Ishikawa (cell line): ENCODE results near the gene ASXL3.

ENCODE experiments used
- CEBPB ChIP-seq: IDR thresholded peaks from 2 replicates; pipeline ENCODE4 v1.6.1; 2012
- CREB1 ChIP-seq: IDR thresholded peaks from 2 replicates; pipeline ENCODE4 v1.6.1; 2012; ENCODE audit warnings: low read depth
- EGR1 ChIP-seq: IDR thresholded peaks from 2 replicates; pipeline ENCODE4 v1.6.1; 2012
- EP300 ChIP-seq: IDR thresholded peaks from 2 replicates; pipeline ENCODE4 v1.6.1; 2012; ENCODE audit warnings: borderline replicate concordance
- FOXM1 ChIP-seq: IDR thresholded peaks from 2 replicates; pipeline ENCODE4 v1.6.1; 2012; ENCODE audit warnings: low read depth, borderline replicate concordance
- MAX ChIP-seq: IDR thresholded peaks from 2 replicates; pipeline ENCODE4 v1.6.1; 2012
- NFIC ChIP-seq: IDR thresholded peaks from 2 replicates; pipeline ENCODE4 v1.6.1; 2012
- RAD21 ChIP-seq: IDR thresholded peaks from 2 replicates; pipeline ENCODE4 v1.6.1; 2012; ENCODE audit warnings: low read depth
- REST ChIP-seq: IDR thresholded peaks from 2 replicates; pipeline ENCODE4 v1.6.1; 2012; ENCODE audit warnings: low read depth, mild to moderate bottlenecking
- TAF1 ChIP-seq: IDR thresholded peaks from 2 replicates; pipeline ENCODE4 v1.6.1; 2012; ENCODE audit warnings: low read depth, mild to moderate bottlenecking
- TCF12 ChIP-seq: IDR thresholded peaks from 2 replicates; pipeline ENCODE4 v1.6.1; 2012; ENCODE audit warnings: low read depth
- TEAD4 ChIP-seq: IDR thresholded peaks from 2 replicates; pipeline ENCODE4 v1.6.1; 2012
- YY1 ChIP-seq: IDR thresholded peaks from 2 replicates; pipeline ENCODE4 v1.6.1; 2012; ENCODE audit warnings: low read depth
- ZBTB7A ChIP-seq: IDR thresholded peaks from 2 replicates; pipeline ENCODE4 v1.6.1; 2012; ENCODE audit warnings: low read depth
- TF ChIP-seq, protein P1 (sequence below): IDR thresholded peaks from 2 replicates; pipeline ENCODE4 v1.6.1; 2012

The ASXL3 gene

DNA sequence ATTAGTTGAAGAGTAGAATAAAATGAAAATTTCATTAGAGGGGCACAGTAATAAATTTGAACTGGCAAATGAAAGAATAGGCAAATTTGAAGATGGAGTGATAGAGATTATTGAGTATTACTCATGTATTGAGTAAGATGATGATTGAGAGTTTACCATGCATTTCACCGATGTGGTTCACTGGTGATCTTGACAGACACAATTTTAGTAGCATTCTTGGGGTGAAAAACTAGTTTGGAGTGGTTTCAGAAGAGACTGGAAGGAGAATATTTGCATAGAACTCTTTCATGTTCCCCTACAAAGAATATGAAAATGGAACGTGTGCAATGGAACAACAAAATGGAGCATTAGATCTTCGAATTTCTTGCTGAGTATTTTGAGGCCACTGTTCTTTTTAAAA lies 121.4 kb downstream of the ASXL3 start:
- no peak for TF ChIP-seq CEBPB
- no peak for TF ChIP-seq NFIC
- no peak for TF ChIP-seq FOXM1
- TF ChIP-seq CREB1, result no peak
- TF ChIP-seq RAD21, result no peak
- no peak for TF ChIP-seq EGR1

GRCh38 chr18:33700513-33700976 lies 122.5 kb downstream of the ASXL3 start:
- no peak for TF ChIP-seq ZBTB7A
- TF ChIP-seq YY1, result no peak

DNA sequence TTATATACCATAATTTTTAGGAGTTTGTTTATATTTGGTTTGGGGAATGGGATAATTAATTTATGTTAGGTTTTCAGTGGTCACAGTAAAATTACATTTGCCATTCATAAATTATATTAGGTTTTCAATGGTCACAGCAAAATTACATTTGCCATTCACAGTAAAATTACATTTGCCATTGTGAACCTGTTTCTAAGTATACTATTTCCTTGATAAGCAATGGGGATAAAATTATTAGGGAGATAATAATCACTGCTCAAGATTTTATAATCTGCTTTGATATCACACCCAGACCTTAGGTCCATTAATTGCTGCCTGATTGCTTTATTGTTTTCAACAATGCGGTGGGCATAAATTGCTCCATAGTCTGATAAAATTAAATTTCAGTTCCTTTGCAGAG lies 124.6 kb downstream of the ASXL3 start:
- TF ChIP-seq TAF1 (no peak), REST (no peak), EP300 (no peak), NFIC (no peak), EGR1 (no peak)
- TF ChIP-seq, protein P1, sequence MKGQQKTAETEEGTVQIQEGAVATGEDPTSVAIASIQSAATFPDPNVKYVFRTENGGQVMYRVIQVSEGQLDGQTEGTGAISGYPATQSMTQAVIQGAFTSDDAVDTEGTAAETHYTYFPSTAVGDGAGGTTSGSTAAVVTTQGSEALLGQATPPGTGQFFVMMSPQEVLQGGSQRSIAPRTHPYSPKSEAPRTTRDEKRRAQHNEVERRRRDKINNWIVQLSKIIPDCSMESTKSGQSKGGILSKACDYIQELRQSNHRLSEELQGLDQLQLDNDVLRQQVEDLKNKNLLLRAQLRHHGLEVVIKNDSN, result no peak

DNA sequence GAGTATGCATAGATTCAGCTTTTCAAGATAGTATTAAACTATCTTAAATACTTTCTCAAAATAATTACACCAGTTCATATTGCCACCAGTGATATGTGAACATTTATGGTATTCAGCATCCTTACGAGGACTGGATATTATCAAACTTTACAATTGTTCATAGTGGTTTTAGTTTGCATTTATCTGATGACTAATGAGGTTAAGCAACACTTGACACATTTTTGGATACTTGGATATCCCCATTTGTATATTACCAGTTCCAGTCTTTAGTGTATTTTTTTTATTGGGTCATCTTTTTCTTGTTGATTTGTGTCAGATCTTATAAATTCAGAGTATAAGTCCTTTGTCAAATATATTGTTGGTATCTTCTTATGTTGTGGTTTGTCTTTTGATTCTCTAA lies 128.4 kb downstream of the ASXL3 start:
- TF ChIP-seq TCF12 (no peak), TAF1 (no peak), MAX (no peak), RAD21 (no peak), ZBTB7A (no peak), EGR1 (no peak), REST (no peak), CEBPB (no peak), CREB1 (no peak), NFIC (no peak), TEAD4 (no peak), YY1 (no peak)
- TF ChIP-seq, protein P1, result no peak

DNA sequence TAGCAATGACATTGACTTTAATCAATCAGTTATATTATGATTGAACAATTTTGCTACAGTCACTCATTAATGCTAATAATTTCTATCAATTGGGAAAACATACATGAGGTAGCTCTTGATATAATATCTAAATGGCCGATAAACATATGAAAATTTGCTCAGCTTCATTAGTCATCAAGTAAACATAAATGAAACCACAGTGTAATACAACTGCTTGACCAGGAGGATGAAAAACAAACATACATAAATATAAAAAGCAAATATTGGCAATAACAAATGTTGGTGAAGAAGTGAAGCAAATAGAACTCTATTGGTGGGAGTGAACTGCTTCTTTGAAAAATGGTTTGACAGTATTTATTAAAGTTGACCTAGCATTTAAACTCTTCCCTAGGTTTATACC lies 130.9 kb downstream of the ASXL3 start:
- no peak for TF ChIP-seq TCF12
- TF ChIP-seq ZBTB7A, result no peak
- TF ChIP-seq RAD21, result no peak
- TF ChIP-seq EGR1, result no peak
- TF ChIP-seq YY1, result no peak
- no peak for TF ChIP-seq NFIC
- no peak for TF ChIP-seq CREB1
- TF ChIP-seq TEAD4, result no peak
- TF ChIP-seq, protein P1, result no peak
- TF ChIP-seq EP300, result no peak
- no peak for TF ChIP-seq FOXM1
- TF ChIP-seq TAF1, result no peak

DNA sequence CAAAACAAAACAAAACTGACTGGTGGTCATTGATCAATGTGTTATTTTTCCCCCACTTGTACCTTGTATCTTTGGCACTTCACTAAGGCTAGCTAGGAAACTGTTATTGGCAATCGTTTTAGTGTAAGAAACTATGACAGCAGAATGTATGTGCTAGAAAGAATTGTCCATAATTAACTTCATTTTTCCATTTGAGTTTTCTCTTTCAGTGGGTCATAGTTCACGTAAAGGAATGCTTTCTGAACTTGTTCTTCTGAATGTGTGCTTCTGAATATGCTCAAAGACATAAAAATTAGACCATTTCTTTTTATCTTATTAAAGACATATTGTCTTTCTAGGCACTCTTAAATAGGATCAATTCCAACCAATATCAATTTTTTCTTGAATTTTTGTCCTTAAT lies 132.2 kb downstream of the ASXL3 start:
- TF ChIP-seq TAF1, result no peak
- TF ChIP-seq YY1, result no peak
- no peak for TF ChIP-seq NFIC
- no peak for TF ChIP-seq RAD21
- TF ChIP-seq, protein P1, result no peak

DNA sequence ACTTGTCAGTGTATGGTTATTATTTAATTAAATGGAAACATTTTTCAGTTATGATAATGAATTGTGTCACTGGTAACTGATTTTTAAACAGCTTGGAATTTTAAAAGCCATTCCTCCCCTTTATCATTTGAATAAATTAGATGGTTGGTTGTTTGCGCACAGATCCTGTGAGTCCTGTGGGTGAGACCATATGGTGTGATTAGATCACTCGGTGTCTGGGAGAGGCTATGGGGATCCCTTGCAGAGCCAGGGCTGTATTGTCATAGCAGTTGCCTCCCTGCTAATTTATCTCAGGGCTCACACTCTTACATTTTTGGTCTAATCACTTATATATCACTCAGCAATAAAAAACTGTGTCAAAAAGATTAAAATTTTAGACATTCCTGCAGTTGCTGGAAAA lies 133.5 kb downstream of the ASXL3 start:
- TF ChIP-seq TEAD4 (no peak), MAX (no peak), TAF1 (no peak), TCF12 (no peak), EGR1 (no peak)
